Fibroblast of pulmonary artery (primary cell): Measurements from ENCODE around the gene NFASC.
A peak's percentile ranks its signal among the peaks of the same experiment; 100 is the strongest.

Source experiments
- DNase-seq: peaks from one replicate; pipeline ENCODE4 v3.0.0-alpha.2; 2010; ENCODE audit warnings: low read depth
- H3K4me3 ChIP-seq: replicated peaks from 2 replicates; pipeline ENCODE4 v1.5.1; 2011; ENCODE audit warnings: low read depth, mild to moderate bottlenecking, control low read depth, low read length, moderate library complexity
- CTCF ChIP-seq: IDR thresholded peaks from 2 replicates; pipeline ENCODE4 v1.5.1; 2011; ENCODE audit warnings: mild to moderate bottlenecking, control low read depth, low read length, inconsistent platforms; ENCODE audit errors: missing control alignments

NFASC gene

GRCh38 chr1:204997591-204998355, 127.1 kb downstream of the NFASC start:
- no peak for TF ChIP-seq CTCF
- DNase-seq: peak; percentile 44
- H3K4me3 ChIP-seq: no peak overlapping the region

- no peak overlapping the region for H3K4me3 ChIP-seq
- TF ChIP-seq CTCF: no peak
- DNase-seq: no peak
These were observed 130.5 kb downstream of the NFASC start for GRCh38 chr1:205001162-205001561.

GRCh38 chr1:205002705-205003104, 132.0 kb downstream of the NFASC start:
- no peak for TF ChIP-seq CTCF
- DNase-seq: no peak
- no peak overlapping the region for H3K4me3 ChIP-seq

GRCh38 chr1:205003358-205004131, 132.9 kb downstream of the NFASC start:
- TF ChIP-seq CTCF: no peak
- DNase-seq: no peak
- H3K4me3 ChIP-seq: no peak overlapping the region

GRCh38 chr1:205004351-205004750, 133.7 kb downstream of the NFASC start:
- DNase-seq: no peak
- no peak overlapping the region for H3K4me3 ChIP-seq
- no peak for TF ChIP-seq CTCF

- no peak for TF ChIP-seq CTCF
- H3K4me3 ChIP-seq: no peak overlapping the region
- no peak for DNase-seq
These were observed 138.2 kb downstream of the NFASC start for GRCh38 chr1:205008896-205009295.
